Fibroblast of skin of left biceps (primary cell): ENCODE results near the gene SOX6.

Experiments
- DNase-seq, 2 experiments: peaks; one replicate each; pipeline ENCODE4 v3.0.0-alpha.2; 2013; ENCODE audit warnings: low read depth in 2 of 2

The SOX6 gene

DNA sequence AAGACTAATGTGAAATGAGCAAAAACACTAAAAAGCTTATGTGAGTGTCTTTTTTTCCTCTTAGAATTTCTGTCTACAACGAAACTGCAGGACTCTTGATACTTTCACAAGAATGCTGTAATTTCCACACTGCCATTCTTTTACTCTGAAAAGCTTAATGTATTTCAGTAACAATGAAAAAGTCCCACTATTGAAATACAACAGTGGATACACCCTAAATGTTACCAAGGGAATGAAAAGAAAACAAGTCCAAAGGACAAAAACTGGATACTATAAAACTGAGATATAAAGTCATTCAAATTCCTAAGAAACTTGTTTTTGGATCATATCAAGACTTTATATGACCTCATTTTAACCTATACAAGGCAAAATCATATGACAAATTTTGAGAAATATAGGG is 77.4 kb downstream of the SOX6 start:
- no peak for DNase-seq

DNA sequence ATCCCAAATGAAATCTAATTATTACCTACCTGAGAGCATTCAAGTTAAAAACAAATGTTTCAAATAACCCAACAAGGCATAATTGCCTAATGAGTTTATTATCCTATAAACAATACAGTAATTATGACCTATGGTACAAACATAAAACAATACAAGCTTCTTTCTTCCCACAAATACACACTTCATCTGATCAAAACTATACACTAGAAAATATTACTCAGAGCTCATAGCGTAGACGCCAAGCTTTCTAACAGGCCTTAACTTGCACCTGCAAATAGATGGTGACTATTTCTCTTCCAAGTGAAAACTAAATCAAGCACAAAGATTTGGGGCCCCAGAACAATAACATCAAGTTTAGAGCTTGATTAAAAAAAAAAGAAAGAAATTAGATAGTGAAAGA is 78.1 kb downstream of the SOX6 start:
- DNase-seq: no peak

DNA sequence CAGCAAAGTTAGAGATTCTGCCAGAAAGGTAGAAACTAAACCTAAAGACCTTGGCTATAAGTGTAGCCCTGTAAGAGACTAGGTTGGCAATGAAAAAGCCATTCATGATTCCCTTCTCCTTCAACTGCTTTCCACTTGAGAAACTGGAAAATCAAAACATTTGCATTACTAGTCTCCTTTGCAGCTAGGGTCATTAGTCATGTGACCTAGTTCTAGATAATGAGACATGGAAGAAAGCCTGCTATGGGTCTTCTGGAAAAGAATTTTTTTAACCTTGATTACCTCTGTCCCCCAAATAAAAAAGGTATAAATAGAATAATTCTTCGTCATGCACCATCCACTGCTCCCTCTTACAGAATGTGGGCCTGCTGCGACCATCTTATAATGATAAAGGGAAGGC is 80.1 kb downstream of the SOX6 start:
- DNase-seq: no peak

DNA sequence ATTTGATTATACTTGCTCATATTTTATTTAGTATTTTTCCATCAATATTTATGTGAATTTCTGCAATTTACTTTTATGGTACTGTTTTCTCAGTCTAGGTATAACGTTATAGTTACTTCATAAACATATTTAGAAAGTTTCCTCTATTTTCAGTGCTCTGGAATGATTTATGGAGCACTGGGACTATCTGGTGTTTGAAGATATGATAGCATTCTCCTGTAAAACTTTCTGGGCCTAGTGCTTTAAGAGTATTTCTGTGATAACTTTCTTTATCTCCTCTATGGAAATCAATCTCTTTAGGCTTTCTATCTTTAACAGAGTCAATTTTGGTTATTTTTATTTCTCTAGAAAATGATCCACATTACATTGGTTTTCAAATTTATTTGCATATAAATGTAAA is 85.1 kb downstream of the SOX6 start:
- DNase-seq: no peak

DNA sequence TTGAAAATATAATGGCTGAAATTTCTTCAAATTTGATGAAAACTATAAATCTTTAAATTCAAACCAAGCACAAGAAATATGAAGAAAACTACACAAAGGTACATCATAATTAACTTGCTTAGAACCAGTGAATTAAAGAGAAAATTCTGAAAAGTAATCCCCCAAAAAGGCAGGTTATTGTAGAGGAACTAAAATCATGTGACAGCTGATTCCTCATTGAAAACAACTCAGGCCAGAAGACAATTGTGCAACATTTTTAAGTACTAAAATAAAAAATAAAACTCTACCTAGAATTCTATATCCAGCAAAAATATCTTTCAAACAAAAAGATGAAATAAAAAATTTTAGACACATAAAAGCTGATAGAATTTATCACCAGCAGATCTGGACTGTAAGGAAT is 90.3 kb downstream of the SOX6 start:
- no peak for DNase-seq

DNA sequence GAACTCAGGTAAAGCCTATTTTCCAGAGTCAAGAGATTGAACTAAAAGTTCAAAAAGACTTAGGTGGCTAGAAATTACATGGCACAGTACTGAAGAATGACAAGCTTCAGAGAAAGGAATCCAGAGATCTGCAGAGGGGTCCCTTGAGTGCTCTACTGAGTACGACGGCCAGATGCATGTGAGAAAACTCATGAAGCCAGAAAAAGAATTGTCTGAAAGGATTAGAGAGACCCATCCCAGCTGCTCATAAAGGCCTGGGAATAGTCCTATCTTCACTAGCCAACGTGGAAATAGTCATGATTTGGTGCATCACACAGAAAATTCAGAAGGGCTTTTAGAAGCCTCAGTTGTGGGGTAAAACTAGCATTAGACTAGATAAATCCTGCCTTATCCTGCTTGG is 91.3 kb downstream of the SOX6 start:
- DNase-seq: no peak

DNA sequence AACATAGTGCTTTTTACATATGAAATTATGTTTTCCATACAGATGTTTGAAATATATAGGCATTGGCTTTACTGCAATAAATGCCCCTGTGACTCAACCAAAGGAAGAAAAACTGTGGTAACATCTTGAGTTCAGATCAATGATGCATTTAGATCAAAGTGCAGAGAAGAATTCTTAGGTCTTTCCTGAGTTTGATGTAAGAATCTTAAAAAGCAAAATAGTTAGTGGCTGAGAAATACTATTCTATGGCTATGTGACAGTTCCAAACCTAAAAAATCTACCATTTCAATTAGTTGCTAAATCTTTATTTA is 93.7 kb downstream of the SOX6 start:
- DNase-seq: no peak

DNA sequence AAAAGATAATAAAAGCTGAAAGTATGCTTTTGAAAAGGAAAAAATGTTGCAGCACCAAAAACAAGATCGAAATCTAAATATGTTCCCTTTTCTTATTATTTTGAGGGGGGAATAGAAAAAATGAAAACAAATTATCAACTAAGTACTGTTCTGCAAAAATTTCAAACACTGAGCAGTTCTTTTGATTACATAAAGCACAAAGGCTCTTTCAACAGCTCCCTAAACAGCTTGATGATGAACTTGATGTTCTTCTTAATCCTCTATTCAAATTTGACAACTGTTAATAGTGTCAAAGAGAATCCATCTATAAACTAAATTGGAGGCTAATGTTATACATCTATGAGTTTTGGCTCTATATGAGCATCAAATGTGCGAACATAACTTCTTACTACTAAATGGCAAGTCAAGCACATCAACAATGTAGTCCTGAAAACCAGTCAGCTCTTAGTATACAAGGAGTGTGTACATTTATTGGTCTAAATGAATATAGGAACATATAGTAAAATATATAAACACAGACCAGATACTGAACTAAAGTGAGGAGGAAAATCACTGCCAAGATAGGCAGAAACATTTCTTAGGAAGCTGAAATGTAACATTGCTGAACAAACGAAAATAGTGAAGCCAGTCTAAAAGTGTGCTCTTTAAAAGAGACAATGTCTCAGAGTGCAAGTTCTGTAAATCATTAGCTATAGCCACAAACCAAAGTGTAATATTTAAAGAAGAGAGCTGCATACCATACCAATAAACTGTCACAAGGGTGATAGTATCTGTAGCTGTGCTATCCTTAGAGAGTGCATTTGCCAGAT is 94.3 kb downstream of the SOX6 start:
- DNase-seq: no peak

DNA sequence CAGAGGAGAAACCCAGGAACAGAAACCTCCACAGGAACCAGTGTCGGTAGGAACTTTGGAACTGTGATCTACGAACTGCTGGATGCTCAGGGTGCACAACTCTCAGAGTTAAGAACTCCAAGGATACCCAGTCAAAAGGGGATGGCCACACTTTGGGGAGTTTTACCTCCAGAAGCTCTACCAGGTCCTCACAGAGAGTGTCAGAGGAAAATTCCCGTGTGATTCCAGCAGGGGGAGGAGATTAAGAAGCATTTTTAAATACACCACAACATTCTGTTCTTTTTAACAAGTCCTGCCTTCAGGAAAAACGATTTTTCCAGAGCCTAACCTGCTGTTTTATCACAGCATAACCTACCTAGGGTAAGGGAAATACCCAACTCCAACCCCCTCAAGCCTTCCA is 104.0 kb downstream of the SOX6 start:
- no peak for DNase-seq

DNA sequence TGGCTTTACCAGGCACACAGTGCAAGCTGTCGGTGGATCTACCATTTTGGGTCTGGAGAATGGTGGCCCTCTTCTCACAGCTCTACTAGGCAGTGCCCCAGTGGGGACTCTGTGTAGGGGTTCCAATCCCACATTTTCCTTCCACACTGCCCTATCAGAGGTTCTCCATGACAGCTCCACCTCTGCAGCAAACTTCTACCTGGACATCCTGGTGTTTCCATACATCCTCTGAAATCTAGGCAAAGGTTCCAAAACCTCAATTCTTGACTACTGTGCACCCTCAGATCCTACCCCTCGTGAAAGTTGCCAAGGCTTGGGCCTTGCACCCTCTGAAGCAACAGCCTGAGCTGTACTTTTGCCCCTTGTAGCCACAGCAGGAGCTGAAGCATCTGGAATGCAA is 108.1 kb downstream of the SOX6 start:
- no peak for DNase-seq

DNA sequence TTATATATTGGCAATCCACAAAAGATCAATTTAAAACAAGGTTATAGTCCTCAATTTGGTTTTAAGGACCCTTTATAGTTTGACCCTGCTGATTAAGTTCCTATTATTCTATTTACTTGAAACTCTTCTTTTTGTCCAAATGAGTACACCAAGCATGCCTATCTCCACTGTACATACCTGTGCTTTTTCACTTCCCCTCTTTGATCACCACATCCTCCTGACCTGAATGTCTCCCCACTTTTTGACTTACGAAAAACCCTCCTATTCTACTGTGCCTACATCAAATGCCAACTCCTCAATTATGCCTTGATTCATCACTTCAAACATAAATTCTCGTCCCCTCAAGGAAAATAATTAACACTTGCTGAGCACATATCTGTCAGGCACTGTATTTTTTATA is 113.5 kb downstream of the SOX6 start:
- DNase-seq: no peak

DNA sequence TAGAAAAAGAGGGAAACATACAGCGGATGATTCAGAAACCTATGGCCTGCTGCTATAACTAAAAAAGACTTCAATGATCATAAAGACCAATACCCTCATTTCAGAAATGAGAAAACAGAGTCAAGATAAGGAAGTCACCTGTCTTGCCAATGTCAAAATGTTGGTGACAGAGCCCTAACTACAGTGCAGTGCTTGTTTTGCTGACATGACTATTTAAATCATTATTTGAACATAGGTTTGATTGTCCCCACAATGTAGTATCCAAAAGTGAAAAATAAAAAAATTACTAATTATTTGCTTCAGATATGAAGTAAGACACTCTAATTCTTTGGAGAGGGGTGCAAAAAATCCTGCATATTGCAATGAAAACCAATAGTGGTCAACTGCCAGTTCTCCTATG is 115.7 kb downstream of the SOX6 start:
- no peak for DNase-seq

DNA sequence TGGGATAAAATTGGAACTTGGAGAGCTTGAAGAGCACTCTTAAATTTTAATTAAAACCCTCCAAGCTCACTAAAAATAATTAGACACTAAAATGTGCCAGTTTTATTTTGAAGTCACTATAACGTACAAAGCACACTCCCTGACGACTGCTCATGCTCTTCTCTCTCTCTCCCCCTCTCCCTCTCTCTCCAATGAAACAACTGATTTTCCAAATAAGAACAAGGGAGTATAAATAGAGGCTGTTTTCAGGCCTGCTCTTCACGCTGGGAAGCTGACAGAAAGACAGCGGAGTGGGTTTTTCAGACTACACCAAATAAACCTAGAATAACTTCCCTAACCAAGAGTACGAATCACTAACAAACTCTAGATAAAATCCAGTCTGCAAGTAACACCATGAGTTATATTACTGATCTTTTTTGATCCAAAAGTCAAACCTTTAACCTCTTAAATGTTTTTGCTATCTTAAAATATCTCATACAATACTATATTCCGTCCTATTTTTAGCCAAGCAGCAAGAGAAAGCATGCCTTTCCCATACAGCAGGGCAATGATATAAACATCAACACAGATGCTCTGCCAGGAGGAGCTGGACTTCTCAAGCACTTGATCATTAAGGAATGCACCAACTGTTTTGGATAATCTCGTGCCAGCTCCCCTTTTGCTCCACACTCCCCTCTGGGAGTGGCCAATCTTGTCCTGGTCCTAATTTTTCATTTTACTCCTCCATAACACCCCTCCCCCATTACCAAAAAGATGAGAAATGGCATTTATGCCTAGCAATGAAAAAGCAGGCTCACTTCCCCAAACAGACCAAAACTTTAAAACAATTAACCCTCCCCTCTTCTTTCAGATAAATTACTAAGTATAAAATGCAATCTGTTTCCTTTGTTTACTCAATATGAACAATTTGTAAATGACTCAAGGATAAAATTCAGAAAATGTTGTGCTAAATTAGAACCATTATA is 116.9 kb downstream of the SOX6 start:
- DNase-seq: no peak

DNA sequence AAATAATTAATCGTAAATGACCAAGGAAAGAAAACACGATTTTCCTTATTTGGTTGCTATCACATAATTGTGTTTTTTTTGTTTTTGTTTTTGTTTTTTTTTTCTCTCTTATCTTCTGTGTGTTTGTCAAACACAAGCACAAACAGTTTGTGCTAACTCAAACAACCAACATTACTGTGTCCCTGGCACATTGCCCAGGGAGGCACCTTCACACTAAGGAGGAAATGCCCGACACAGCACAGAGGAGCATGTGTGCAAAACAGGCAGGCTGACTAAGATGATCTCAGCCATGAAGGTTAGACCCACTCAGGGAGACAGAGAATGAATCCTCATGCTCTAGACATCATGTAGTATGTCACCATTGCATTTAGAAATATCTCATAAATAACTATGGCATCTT is 130.1 kb downstream of the SOX6 start:
- no peak for DNase-seq

DNA sequence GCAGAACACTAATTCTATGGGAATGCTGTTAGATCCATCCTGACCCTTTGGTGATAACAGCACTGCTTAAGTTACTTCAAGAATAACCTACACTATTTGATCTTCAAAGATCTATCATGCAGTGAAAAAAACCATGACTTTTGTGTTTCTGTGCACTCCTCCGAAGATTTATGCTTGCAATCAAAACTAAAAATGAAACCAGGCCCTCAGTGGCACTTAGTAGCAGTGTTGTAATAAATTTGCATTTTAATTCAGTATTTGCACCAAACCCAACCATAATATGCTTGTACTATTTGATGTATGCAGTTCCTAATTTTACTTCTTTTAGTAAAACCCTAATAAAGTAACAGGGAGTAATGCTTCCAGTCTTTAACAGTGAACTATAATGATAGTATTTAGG is 130.7 kb downstream of the SOX6 start:
- no peak for DNase-seq

DNA sequence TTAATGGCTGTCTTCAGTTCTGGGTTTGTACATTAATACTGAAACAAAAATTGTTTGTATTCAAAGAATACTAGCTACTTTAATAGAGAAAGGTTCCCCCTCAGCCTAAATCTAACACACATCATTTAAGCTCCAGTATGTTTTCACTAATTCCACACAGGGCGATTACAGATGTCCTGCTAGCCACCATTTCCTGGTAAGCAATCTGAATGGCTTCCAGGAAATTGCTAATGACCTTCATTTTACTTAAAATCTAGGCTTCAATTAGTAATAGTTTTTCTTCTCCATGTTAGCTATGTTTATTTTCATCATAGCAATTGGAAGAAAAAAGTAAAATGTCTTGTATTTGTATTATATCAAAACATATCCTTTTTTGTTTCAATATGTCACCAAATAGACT is 132.8 kb downstream of the SOX6 start:
- no peak for DNase-seq

DNA sequence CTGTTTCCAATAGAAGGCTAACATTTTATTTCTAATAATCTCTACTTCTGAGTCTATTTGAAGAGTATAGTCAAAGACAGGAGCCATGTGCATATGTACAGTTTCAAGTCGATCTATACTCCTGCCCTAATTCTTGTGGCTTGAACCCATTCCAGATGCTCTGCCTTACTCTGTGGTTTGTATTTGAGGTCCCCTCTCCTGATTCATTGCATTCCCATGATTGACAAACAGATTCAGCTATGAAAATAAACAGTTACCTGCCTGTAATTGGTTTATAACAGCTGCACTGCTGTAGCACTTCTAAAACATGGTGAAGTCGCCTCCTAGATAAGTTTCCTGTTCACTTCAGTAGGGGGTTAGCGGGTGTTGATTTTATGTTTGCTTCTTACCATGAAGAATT is 138.7 kb downstream of the SOX6 start:
- no peak for DNase-seq

DNA sequence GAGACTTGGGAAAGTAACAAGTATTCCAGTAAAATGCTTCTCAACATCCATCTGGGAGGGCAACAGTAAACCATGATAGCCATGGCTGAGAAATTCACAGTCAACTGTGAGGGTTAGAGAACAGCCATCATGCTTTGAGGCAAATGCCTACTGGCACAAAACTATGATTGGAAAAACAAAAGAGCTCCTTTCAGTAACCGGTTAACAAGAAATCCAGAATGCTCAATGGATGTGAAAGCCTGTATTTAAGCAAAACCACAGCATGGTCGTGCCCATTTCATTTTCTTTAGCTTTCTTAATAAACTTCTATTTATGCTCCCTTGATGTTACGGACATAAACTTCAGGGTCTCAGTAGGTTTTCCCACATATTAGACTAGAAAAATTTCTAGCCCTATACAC is 139.5 kb downstream of the SOX6 start:
- DNase-seq: no peak

DNA sequence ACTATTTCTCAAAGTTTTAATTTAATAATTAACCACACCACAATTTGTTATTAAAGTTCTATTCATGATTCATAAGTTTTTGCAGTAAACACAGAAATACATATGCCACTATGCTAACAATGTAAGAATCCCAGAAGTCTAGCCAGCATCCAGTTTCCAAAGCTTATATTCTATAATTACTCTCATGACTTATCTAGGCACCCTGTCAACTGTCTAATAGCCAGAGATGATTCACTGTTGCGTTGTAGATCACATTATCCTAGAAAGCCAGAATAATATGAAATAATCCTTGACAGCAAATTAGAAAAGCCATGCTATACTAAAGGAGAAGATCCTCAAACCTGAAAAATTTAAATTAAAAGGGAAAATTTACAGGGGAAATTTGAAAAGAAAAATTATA is 141.0 kb downstream of the SOX6 start:
- DNase-seq: no peak

DNA sequence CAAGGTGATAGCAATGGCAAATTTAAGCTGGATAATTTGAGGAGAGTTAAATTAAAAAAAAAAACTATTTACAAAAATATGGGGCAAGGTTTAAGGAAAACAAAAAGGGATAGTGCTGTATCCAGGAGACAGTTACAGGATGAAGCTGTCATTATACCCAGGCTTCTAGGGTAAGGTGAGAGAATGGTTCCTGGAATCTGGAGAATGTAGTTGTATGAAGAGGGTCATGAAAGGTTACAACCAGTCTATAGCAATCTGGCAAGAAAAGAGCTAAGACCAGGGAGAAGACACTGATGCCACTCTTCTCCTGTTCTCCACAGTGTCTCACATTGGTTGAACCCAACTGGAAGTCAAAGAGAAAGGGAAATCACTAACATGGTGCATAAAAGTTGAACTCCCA is 144.9 kb downstream of the SOX6 start:
- no peak for DNase-seq

DNA sequence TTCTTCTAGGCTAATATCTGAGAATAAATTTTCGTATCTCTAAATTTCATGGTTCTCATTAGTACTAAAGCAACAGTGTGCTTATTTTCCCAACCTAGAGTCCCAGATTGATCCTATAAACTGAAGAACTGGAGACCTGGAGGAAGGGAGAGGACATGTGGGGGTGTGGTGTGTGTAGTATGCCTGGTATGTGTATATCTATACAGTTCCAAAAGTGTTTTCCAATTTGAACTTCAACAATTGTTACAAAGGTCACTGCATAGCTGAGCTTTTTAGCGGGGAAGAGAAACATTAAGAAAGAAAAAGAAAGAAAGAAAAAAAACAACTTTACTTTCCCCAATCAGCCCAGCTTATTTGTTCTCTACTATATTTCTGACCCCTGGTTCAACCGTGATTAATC is 152.1 kb downstream of the SOX6 start:
- DNase-seq: no peak

DNA sequence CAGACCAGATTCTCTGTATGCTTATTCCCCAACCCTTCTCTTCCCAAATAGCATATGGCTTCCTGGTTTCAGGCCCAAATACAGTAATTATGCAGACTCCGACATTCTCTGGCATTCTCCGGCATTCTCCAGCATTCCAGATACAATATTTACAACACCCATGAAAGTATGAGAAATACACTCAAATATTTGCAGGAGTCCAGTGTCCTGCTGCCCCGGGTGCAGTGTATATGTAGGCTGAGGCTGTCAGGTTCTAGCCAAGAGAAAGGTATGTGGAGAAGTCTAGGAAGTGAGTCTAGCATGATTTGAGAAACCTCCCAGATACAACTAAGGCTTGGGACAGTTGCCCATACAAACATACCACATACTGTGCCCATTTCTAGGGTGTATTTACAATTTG is 160.7 kb downstream of the SOX6 start:
- DNase-seq: peak; percentile 49 to 55

DNA sequence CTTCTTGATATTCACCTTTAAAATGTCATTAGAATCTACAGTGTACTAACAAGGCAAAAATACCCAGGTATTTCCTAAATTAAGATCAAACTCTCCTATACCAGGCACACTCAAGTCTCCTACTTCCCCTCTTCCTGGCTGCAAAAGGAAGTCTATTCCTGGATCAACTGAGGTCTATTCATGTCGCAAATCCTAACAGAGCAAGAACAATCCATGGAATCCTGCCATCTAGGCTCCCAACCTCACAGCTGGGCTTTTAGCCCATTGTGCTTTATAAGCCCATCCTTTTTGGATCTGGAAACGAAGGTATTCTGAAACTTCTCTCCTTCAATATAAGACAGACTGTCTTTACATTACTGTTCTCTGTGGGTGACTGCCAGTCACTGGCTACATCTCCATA is 161.8 kb downstream of the SOX6 start:
- DNase-seq: no peak
